Neutrophil (primary cell): Measurements from ENCODE around the gene HVCN1.

Experiments used
- H3K27ac ChIP-seq: fragments of 200-600 bp; sonication (generic); 2 replicates; pipeline ENCODE4 v1.5.1; 2016; ENCODE audit warnings: mild to moderate bottlenecking, moderate library complexity
- H3K27me3 ChIP-seq: fragments of 200-600 bp; sonication (generic); 2 replicates; pipeline ENCODE4 v1.6.0; 2016; ENCODE audit warnings: mild to moderate bottlenecking
- H3K36me3 ChIP-seq: fragments of 200-600 bp; sonication (generic); 2 replicates; pipeline ENCODE4 v1.5.1; 2017
- H3K4me1 ChIP-seq, 2 experiments: fragments of 200-600 bp in 1 of 2; sonication (generic) in 1 of 2; 1 replicate in 1 of 2; 2 replicates in 1 of 2; pipeline versions ENCODE4 v1.5.1 to v1.6.1; 2013 to 2016; ENCODE audit warnings: low read depth in 1 of 2, low read length in 1 of 2, mild to moderate bottlenecking in 1 of 2, moderate library complexity in 1 of 2; ENCODE audit not compliant: control insufficient read depth in 1 of 2, insufficient read depth in 1 of 2
- H3K4me3 ChIP-seq, 2 experiments: fragments of 200-600 bp in 1 of 2; sonication (generic) in 1 of 2; 1 replicate in 1 of 2; 2 replicates in 1 of 2; pipeline ENCODE4 v1.5.1; 2013 to 2016; ENCODE audit warnings: low read depth in 1 of 2, low read length in 1 of 2, mild to moderate bottlenecking in 1 of 2, moderate library complexity in 1 of 2
- H3K9me3 ChIP-seq: fragments of 200-600 bp; sonication (generic); 2 replicates; pipeline ENCODE4 v1.5.1; 2016
- TF ChIP-seq, protein P1 (sequence below): fragments of 200-600 bp; sonication (generic); IDR thresholded peaks from 2 replicates; pipeline ENCODE4 v1.5.1; 2016; ENCODE audit warnings: antibody characterized with exemption

HVCN1 gene

DNA sequence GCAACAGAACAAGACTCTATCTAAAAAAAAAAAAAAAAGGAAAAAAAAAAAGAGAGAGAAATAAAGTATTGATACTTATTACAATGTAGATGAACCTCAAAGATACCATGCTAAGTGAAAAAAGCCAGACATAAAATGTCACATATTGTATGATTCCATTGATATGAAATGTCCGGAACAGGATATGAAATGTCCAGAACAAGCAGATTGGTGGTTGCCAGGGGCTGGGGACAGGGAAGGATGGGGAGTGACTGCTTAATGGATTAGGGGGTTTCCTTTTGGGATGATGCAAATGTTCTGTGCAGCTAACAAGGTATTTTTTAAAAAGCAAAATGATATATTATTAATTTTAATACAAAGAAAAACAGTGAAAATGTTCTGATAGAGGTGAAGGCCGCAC lies 5.0 kb downstream of the HVCN1 start:
- peaks cover 41% of the 10 kb centered on the region for H3K27me3 ChIP-seq
- H3K36me3 ChIP-seq, result peaks cover 31% of the 10 kb centered on the region
- H3K27ac ChIP-seq, result no peak overlapping the region
- peaks cover 33 to 34% of the 10 kb centered on the region in 2 experiments for H3K4me1 ChIP-seq
- H3K4me3 ChIP-seq, result no peak overlapping the region
- H3K9me3 ChIP-seq, result no peaks in the 10 kb centered on the region
- TF ChIP-seq, protein P1, sequence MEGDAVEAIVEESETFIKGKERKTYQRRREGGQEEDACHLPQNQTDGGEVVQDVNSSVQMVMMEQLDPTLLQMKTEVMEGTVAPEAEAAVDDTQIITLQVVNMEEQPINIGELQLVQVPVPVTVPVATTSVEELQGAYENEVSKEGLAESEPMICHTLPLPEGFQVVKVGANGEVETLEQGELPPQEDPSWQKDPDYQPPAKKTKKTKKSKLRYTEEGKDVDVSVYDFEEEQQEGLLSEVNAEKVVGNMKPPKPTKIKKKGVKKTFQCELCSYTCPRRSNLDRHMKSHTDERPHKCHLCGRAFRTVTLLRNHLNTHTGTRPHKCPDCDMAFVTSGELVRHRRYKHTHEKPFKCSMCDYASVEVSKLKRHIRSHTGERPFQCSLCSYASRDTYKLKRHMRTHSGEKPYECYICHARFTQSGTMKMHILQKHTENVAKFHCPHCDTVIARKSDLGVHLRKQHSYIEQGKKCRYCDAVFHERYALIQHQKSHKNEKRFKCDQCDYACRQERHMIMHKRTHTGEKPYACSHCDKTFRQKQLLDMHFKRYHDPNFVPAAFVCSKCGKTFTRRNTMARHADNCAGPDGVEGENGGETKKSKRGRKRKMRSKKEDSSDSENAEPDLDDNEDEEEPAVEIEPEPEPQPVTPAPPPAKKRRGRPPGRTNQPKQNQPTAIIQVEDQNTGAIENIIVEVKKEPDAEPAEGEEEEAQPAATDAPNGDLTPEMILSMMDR, result no peak

DNA sequence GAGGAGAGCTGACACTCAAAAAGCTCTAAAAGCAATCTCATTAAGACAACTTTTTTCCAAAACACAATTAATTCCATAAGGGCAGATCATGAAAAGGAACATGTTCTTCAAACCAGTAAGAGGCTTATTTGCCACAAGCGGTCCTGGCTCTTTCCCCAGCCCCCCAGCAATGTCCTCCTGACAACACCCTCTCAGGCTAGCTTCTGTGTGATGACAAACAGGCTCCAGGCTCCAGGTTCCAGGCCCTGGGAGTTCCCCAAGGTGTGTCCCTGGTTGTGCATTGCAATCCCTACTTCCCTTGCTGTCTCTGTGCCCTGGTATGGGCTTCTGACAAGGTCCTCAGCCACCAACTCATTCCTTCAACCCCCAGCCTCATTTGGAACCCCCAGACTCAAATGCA lies 8.9 kb downstream of the HVCN1 start:
- TF ChIP-seq, protein P1, result no peak
- Histone ChIP-seq H3K9me3 (no peaks in the 10 kb centered on the region), H3K27ac (no peak overlapping the region), H3K36me3 (peaks cover 40% of the 10 kb centered on the region), H3K4me1 (peaks cover 22 to 28% of the 10 kb centered on the region in 2 experiments), H3K27me3 (peaks cover 8% of the 10 kb centered on the region), H3K4me3 (no peak overlapping the region)

DNA sequence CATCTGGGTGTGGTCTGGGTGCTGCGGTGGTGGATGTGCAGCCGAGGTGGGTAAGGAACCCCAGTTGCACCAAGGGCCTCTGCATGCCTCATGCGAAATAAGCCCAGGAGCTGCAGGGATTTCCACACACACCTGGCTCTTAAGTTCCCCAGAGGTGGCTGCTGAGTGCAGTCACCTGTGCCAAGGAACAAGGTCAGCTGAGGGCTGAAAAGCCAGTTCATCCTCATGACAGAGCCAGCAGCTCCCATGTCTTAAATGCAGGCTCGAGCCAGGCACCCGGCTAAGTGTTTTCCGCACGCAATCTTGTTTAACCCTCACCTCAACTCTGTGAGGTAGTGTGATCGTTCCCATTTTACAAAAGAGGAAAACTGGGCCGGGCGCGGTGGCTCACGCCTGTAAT lies 9.7 kb downstream of the HVCN1 start:
- Histone ChIP-seq H3K36me3 (peaks cover 40% of the 10 kb centered on the region), H3K27ac (no peak overlapping the region), H3K9me3 (no peaks in the 10 kb centered on the region), H3K4me1 (peaks cover 21 to 28% of the 10 kb centered on the region in 2 experiments), H3K4me3 (no peak overlapping the region), H3K27me3 (peaks cover 7% of the 10 kb centered on the region)
- TF ChIP-seq, protein P1, result no peak

DNA sequence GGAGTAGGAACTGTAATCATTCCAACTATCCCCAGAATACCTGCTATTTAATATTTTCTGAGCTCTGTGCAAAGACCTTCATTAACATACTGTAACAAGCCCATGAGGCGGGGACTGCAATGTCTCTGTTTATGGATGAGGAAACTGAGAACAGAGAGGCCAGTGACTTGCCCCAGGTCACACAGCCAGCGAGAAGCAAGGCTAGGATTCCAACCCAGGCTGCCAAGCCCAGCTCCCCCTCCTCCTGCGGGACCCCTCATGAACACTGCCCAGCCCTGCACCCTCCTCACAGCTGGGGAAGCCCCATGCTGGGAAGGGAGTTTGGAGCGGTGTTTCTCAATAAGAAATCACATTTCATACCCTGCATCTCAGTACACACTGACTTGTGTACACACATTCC lies 10.9 kb downstream of the HVCN1 start:
- Histone ChIP-seq H3K27ac (peak overlapping the region; percentile 86), H3K4me1 (peaks cover 21 to 28% of the 10 kb centered on the region in 2 experiments), H3K36me3 (peaks cover 44% of the 10 kb centered on the region)

DNA sequence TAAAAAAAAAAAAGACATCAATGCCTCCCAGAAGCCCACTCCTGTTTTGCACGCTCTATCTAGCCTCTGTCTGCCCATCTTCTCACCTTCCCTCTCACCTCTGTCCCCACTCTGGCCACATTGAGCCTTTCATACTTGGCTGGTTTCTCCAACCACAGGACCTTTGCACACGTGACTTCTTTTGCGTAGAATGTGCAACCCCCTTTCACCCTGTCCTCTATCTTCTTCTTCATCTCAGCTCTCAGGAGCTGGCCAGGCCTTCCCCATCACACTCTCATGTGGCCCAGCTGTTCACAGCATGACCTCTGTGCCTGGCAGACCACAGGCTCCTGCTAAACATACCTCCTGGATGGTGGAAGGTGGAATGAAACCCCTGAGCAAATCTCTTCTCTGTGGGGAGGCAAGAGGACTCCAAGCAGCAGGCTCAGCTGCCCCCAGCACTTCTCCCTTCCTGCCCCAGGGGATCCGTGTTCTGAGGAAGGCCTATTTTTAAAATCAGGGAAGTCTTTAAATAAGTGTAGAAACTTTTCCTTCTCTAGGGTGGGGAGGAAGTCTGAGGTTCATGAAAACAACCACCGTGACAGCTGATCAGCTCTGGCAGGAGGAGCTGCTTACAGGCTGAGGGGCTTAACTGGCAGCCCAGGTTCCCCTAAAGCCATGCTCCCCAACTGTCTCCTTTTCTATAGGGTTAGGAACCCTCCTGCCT lies 11.6 kb downstream of the HVCN1 start:
- Histone ChIP-seq H3K27ac (peak overlapping the region; percentile 86), H3K27me3 (peaks cover 1% of the 10 kb centered on the region), H3K4me3 (peak overlapping the region; percentile 0 to 19)

More for the DNA sequence above, 10.9 kb downstream of the HVCN1 start:
- Histone ChIP-seq H3K4me3 (peak overlapping the region in 1 of 2 experiments; percentile 19), H3K27me3 (peaks cover 7% of the 10 kb centered on the region), H3K9me3 (no peaks in the 10 kb centered on the region)
- TF ChIP-seq, protein P1, result no peak

More for the DNA sequence above, 11.6 kb downstream of the HVCN1 start:
- Histone ChIP-seq H3K9me3 (no peaks in the 10 kb centered on the region), H3K4me1 (peaks cover 21 to 28% of the 10 kb centered on the region in 2 experiments), H3K36me3 (peaks cover 38% of the 10 kb centered on the region)
- TF ChIP-seq, protein P1, result no peak
